A673 (cell line): ENCODE results near the gene C1QB.

Source experiments
- EZH2 ChIP-seq: fragments of 200-600 bp; sonication (generic); IDR thresholded peaks from 2 replicates; pipeline ENCODE4 v1.6.1; 2017; ENCODE audit warnings: borderline replicate concordance, low read depth, mild to moderate bottlenecking, mixed read lengths, antibody characterized with exemption, low read length; ENCODE audit not compliant: poor library complexity, severe bottlenecking
- TF ChIP-seq, protein P1 (sequence below): fragments of 300-800, 200-600 bp; sonication (generic); conservative IDR thresholded peaks from 2 replicates; pipeline ENCODE4 v1.5.1; 2017; ENCODE audit warnings: low read depth, mild to moderate bottlenecking, antibody characterized with exemption, low read length, moderate library complexity, mixed read lengths

DNA sequence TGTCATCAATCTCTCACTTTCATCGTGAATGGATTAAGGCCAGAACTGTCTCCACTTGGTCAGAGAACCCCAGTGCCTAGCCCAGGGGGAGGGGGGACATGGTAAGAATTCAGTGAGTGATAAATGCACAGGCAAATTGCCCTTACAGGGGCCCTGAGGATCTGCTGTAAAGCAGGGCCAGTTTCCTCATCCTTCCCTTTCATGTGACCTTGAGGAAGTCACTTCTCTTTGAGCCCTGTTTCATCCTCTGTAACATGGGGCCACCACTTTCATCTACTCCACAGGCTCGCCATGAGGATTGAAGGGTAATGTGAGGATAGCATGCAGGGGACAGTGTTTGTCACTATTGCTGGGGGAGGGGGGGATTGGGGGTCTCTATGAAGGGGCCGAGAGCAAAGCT, 44.7 kb upstream of the C1QB start:
- TF ChIP-seq, protein P1, sequence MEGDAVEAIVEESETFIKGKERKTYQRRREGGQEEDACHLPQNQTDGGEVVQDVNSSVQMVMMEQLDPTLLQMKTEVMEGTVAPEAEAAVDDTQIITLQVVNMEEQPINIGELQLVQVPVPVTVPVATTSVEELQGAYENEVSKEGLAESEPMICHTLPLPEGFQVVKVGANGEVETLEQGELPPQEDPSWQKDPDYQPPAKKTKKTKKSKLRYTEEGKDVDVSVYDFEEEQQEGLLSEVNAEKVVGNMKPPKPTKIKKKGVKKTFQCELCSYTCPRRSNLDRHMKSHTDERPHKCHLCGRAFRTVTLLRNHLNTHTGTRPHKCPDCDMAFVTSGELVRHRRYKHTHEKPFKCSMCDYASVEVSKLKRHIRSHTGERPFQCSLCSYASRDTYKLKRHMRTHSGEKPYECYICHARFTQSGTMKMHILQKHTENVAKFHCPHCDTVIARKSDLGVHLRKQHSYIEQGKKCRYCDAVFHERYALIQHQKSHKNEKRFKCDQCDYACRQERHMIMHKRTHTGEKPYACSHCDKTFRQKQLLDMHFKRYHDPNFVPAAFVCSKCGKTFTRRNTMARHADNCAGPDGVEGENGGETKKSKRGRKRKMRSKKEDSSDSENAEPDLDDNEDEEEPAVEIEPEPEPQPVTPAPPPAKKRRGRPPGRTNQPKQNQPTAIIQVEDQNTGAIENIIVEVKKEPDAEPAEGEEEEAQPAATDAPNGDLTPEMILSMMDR = no peak
- TF ChIP-seq EZH2 = no peak
